Gastrocnemius medialis (tissue), 4 donors: Measurements from ENCODE around the gene CENPL.

Experiments used
- POLR2A ChIP-seq, 2 donors: fragments of 450-650 bp; IDR thresholded peaks; one replicate each; pipeline ENCODE4 v1.6.1; 2017; ENCODE audit warnings: antibody characterized with exemption in 2 of 2, mild to moderate bottlenecking in 2 of 2, moderate library complexity in 2 of 2
- TF ChIP-seq, protein P1 (sequence below), 5 experiments: fragments of 450-650 bp in 3 of 5; fragments of 200-600 bp in 2 of 5; sonication (generic) in 2 of 5; IDR thresholded peaks in 4 of 5; conservative IDR thresholded peaks in 1 of 5; 1 replicate in 4 of 5; 2 replicates in 1 of 5; pipeline ENCODE4 v1.5.1; 2016 to 2019; ENCODE audit warnings: antibody characterized with exemption in 5 of 5, mild to moderate bottlenecking in 3 of 5, moderate library complexity in 3 of 5

DNA sequence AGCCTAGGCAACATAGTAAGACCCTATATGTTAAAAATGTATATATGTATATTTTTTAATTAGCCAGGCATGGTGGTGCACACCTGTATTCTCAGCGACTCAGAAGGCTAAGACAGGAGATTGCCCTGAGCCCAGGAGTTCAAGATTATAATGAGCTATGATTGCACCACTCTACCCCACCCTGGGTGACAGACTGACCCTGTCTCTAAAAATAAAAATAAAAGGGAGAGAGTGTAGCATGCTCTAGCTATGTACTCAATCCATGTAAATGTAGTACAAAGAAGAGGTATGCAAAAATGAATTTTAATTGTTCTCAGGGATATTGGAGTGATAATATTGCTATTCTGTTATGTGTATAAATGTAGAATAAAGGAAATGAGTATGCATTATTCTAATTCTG, 53.1 kb downstream of the CENPL start:
- TF ChIP-seq POLR2A (IDR thresholded peaks at IDR 0.05) = no peak
- TF ChIP-seq, protein P1, sequence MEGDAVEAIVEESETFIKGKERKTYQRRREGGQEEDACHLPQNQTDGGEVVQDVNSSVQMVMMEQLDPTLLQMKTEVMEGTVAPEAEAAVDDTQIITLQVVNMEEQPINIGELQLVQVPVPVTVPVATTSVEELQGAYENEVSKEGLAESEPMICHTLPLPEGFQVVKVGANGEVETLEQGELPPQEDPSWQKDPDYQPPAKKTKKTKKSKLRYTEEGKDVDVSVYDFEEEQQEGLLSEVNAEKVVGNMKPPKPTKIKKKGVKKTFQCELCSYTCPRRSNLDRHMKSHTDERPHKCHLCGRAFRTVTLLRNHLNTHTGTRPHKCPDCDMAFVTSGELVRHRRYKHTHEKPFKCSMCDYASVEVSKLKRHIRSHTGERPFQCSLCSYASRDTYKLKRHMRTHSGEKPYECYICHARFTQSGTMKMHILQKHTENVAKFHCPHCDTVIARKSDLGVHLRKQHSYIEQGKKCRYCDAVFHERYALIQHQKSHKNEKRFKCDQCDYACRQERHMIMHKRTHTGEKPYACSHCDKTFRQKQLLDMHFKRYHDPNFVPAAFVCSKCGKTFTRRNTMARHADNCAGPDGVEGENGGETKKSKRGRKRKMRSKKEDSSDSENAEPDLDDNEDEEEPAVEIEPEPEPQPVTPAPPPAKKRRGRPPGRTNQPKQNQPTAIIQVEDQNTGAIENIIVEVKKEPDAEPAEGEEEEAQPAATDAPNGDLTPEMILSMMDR (IDR thresholded peaks at IDR 0.05 in 4 of 5, conservative IDR thresholded peaks at IDR 0.05 in 1 of 5) = no peak
